SKM-1 treated with dmso at 0.1 percent for 144 hours (cell line): ENCODE data around the gene OST4.

Experiments used
- DNase-seq: peaks from one replicate; lab custom pipeline; 2025; ENCODE audit not compliant: unreplicated experiment; lab: John Stamatoyannopoulos, UW

The OST4 gene

GRCh38 chr2:27027211-27027651, 44.2 kb downstream of the OST4 start:
- no peak for DNase-seq

- DNase-seq = no peak
Measured at GRCh38 chr2:27025861-27026851, 45.3 kb downstream of the OST4 start.

- DNase-seq = no peak
Measured at GRCh38 chr2:27025281-27025800, 46.1 kb downstream of the OST4 start.

GRCh38 chr2:27024812-27025211, 46.6 kb downstream of the OST4 start:
- DNase-seq = no peak

- DNase-seq = no peak
Measured at GRCh38 chr2:27024188-27024587, 47.3 kb downstream of the OST4 start.

GRCh38 chr2:27023740-27024139, 47.7 kb downstream of the OST4 start:
- no peak for DNase-seq

GRCh38 chr2:27021253-27022049, 50.0 kb downstream of the OST4 start:
- DNase-seq = no peak
